Nephron progenitor cell (in vitro differentiated cells): ENCODE data around the gene PPP1R1A.
A peak's percentile ranks its signal among the peaks of the same experiment; 100 is the strongest.

Experiments
- DNase-seq: peaks from one replicate; pipeline ENCODE4 v3.0.0; 2021
- H3K27ac Mint-ChIP-seq: 2 replicates; pipeline ENCODE4 v1.8.0; 2021; ENCODE audit warnings: mild to moderate bottlenecking, moderate library complexity, mixed read lengths
- H3K27me3 Mint-ChIP-seq: 2 replicates; pipeline ENCODE4 v1.8.0; 2021; ENCODE audit warnings: mild to moderate bottlenecking, low read depth, mixed read lengths; ENCODE audit not compliant: poor library complexity
- H3K36me3 Mint-ChIP-seq: 2 replicates; pipeline ENCODE4 v1.8.0; 2021; ENCODE audit warnings: low read depth, mixed read lengths
- H3K4me1 Mint-ChIP-seq: 2 replicates; pipeline ENCODE4 v1.8.0; 2021; ENCODE audit warnings: mixed read lengths
- H3K4me3 Mint-ChIP-seq: 2 replicates; pipeline ENCODE4 v1.8.0; 2021; ENCODE audit warnings: mild to moderate bottlenecking, moderate library complexity, mixed read lengths
- H3K9me3 Mint-ChIP-seq: 2 replicates; pipeline ENCODE4 v1.8.0; 2021; ENCODE audit warnings: mild to moderate bottlenecking, moderate library complexity, mixed read lengths
- CTCF ChIP-seq: fragments of 200-600 bp; sonication (generic); IDR thresholded peaks from 2 replicates; pipeline ENCODE4 v1.5.0; 2021; ENCODE audit warnings: antibody characterized with exemption

Gene PPP1R1A

GRCh38 chr12:54549774-54550451 is 38.5 kb downstream of the PPP1R1A start:
- no peak overlapping the region for H3K27ac Mint-ChIP-seq
- TF ChIP-seq CTCF, result no peak
- DNase-seq, result no peak
- no peaks in the 10 kb centered on the region for H3K9me3 Mint-ChIP-seq
- H3K4me3 Mint-ChIP-seq, result peak overlapping the region; percentile 86
- H3K4me1 Mint-ChIP-seq, result peaks cover 32% of the 10 kb centered on the region
- H3K27me3 Mint-ChIP-seq, result peaks cover 6% of the 10 kb centered on the region
- no peaks in the 10 kb centered on the region for H3K36me3 Mint-ChIP-seq

GRCh38 chr12:54546511-54546910 is 41.9 kb downstream of the PPP1R1A start:
- Mint-ChIP-seq H3K36me3 (no peaks in the 10 kb centered on the region), H3K27me3 (peaks cover 26% of the 10 kb centered on the region)
- TF ChIP-seq CTCF, result no peak

GRCh38 chr12:54544743-54545142 is 43.7 kb downstream of the PPP1R1A start:
- H3K27me3 Mint-ChIP-seq, result peaks cover 36% of the 10 kb centered on the region
- DNase-seq, result no peak
- no peaks in the 10 kb centered on the region for H3K9me3 Mint-ChIP-seq
- H3K36me3 Mint-ChIP-seq, result no peaks in the 10 kb centered on the region
- H3K4me3 Mint-ChIP-seq, result no peak overlapping the region
- TF ChIP-seq CTCF, result no peak
- H3K4me1 Mint-ChIP-seq, result peaks cover 33% of the 10 kb centered on the region
- H3K27ac Mint-ChIP-seq, result no peak overlapping the region

More at GRCh38 chr12:54546511-54546910, 41.9 kb downstream of the PPP1R1A start:
- no peak overlapping the region for H3K4me3 Mint-ChIP-seq
- H3K4me1 Mint-ChIP-seq, result peaks cover 44% of the 10 kb centered on the region
- H3K9me3 Mint-ChIP-seq, result no peaks in the 10 kb centered on the region
- no peak overlapping the region for H3K27ac Mint-ChIP-seq
- no peak for DNase-seq

- no peaks in the 10 kb centered on the region for H3K9me3 Mint-ChIP-seq
- no peaks in the 10 kb centered on the region for H3K36me3 Mint-ChIP-seq
- no peak for TF ChIP-seq CTCF
- peaks cover 36% of the 10 kb centered on the region for H3K27me3 Mint-ChIP-seq
- no peak for DNase-seq
- H3K4me3 Mint-ChIP-seq, result no peak overlapping the region
- H3K27ac Mint-ChIP-seq, result no peak overlapping the region
- peaks cover 23% of the 10 kb centered on the region for H3K4me1 Mint-ChIP-seq
Observed at GRCh38 chr12:54543526-54543925, 44.9 kb downstream of the PPP1R1A start.

GRCh38 chr12:54541751-54542290 is 46.6 kb downstream of the PPP1R1A start:
- DNase-seq, result no peak
- TF ChIP-seq CTCF, result no peak
- no peaks in the 10 kb centered on the region for H3K9me3 Mint-ChIP-seq
- no peak overlapping the region for H3K27ac Mint-ChIP-seq
- no peaks in the 10 kb centered on the region for H3K36me3 Mint-ChIP-seq
- H3K27me3 Mint-ChIP-seq, result peaks cover 42% of the 10 kb centered on the region
- H3K4me1 Mint-ChIP-seq, result peaks cover 20% of the 10 kb centered on the region
- no peak overlapping the region for H3K4me3 Mint-ChIP-seq
